ENCODE measurements around the gene FGFRL1. TPM values are rescaled to one million over a fixed set of nuclear protein-coding genes. Genes with fewer than 3 reads are reported as not detected.

FGFRL1 gene
- total and polyA plus RNA-seq, 2 of the 13 experiments (the other 11 are each of a cell fraction or from before 2014, with no cell fraction given), result 19.1 to 30.6 TPM

DNA sequence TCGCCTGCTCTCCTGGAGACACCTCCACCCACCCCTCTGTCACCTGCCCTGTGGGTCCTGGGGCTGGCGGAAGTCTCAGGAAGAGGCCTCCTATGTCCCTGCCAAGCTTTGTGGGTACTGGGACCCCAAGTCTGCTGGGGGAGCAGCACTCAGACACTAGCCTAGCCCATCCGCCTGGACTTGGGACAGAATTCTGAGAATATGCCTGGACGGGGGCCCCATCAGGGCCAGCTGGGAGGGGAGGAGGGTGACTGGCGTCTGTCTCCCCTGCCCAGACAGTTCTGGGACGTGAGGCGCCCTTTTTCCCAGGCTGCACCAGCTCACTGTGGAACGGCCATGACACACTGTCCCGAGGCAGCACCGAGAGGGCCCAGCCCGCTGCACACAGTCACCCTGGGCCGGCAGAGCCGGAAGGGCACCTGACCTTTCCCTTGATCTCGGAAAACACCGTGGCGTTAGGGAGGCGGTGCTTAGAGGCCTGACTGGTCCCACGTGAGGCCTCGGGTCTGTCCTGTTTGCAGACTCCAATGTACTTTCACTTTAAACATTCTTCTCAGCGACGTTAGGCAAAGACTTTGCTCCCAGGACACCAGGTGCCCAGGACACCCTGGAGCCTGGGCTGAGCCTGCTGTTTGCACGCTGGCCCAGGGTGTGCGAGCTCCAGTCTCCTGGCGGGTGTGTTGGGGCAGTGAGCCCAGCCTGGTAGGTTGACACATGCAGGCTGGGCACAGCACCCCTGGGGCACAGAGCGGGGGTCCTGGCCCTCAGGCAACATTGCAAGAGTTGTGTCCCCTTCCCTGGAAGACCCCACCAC, 18.9 kb upstream of the FGFRL1 start (continued):
- TF ChIP-seq, protein P1, sequence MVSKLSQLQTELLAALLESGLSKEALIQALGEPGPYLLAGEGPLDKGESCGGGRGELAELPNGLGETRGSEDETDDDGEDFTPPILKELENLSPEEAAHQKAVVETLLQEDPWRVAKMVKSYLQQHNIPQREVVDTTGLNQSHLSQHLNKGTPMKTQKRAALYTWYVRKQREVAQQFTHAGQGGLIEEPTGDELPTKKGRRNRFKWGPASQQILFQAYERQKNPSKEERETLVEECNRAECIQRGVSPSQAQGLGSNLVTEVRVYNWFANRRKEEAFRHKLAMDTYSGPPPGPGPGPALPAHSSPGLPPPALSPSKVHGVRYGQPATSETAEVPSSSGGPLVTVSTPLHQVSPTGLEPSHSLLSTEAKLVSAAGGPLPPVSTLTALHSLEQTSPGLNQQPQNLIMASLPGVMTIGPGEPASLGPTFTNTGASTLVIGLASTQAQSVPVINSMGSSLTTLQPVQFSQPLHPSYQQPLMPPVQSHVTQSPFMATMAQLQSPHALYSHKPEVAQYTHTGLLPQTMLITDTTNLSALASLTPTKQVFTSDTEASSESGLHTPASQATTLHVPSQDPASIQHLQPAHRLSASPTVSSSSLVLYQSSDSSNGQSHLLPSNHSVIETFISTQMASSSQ (IDR thresholded peaks at IDR 0.05; ENCODE audit: low read depth), result 0 out of 2 replicates have a peak, but pooled peaks have one; percentile 21
- TF ChIP-seq, protein P1 (CRISPR knock-in tag; IDR thresholded peaks at IDR 0.05; ENCODE audit: borderline replicate concordance), result peak; percentile 62; the same call in 1 of the 2 replicates
- TF ChIP-seq SUZ12 (IDR thresholded peaks at IDR 0.05; ENCODE audit: low read depth, low read length), result no peak
- TF ChIP-seq ZFP36L1 (CRISPR knock-in tag; IDR thresholded peaks at IDR 0.05), result peak; percentile 69; the same call in 1 of the 2 replicates
- TF ChIP-seq, protein P2, sequence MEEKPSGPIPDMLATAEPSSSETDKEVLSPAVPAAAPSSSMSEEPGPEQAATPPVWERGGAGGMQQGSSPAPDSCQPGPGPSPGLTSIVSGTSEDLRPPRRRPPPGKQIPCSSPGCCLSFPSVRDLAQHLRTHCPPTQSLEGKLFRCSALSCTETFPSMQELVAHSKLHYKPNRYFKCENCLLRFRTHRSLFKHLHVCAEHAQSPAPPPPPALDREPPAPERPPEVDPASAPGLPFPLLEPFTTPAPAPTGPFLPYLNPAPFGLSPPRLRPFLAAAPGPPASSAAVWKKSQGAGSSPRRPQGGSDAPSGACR (CRISPR knock-in tag; IDR thresholded peaks at IDR 0.05), result no peak
- no peak for TF ChIP-seq ZSCAN20 (CRISPR knock-in tag; IDR thresholded peaks at IDR 0.05; ENCODE audit: borderline replicate concordance)
- peak; percentile 84 for TF ChIP-seq RAD51 (IDR thresholded peaks at IDR 0.05; ENCODE audit: borderline replicate concordance)
- TF ChIP-seq ZNF775 (CRISPR knock-in tag; IDR thresholded peaks at IDR 0.05; ENCODE audit: borderline replicate concordance), result no peak
- TF ChIP-seq, protein P3, sequence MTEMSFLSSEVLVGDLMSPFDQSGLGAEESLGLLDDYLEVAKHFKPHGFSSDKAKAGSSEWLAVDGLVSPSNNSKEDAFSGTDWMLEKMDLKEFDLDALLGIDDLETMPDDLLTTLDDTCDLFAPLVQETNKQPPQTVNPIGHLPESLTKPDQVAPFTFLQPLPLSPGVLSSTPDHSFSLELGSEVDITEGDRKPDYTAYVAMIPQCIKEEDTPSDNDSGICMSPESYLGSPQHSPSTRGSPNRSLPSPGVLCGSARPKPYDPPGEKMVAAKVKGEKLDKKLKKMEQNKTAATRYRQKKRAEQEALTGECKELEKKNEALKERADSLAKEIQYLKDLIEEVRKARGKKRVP (CRISPR knock-in tag; IDR thresholded peaks at IDR 0.05), result no peak
- no peak for TF ChIP-seq GLI4 (CRISPR knock-in tag; IDR thresholded peaks at IDR 0.05; ENCODE audit: borderline replicate concordance)
- TF ChIP-seq REPIN1 (CRISPR knock-in tag; IDR thresholded peaks at IDR 0.05; ENCODE audit: borderline replicate concordance, low read depth), result no peak
- TF ChIP-seq, protein P4, sequence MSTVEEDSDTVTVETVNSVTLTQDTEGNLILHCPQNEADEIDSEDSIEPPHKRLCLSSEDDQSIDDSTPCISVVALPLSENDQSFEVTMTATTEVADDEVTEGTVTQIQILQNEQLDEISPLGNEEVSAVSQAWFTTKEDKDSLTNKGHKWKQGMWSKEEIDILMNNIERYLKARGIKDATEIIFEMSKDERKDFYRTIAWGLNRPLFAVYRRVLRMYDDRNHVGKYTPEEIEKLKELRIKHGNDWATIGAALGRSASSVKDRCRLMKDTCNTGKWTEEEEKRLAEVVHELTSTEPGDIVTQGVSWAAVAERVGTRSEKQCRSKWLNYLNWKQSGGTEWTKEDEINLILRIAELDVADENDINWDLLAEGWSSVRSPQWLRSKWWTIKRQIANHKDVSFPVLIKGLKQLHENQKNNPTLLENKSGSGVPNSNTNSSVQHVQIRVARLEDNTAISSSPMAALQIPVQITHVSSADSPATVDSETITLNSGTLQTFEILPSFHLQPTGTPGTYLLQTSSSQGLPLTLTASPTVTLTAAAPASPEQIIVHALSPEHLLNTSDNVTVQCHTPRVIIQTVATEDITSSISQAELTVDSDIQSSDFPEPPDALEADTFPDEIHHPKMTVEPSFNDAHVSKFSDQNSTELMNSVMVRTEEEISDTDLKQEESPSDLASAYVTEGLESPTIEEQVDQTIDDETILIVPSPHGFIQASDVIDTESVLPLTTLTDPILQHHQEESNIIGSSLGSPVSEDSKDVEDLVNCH (CRISPR knock-in tag; IDR thresholded peaks at IDR 0.05), result no peak

All from HepG2 (cell line).